ENCODE data around the gene FBXL7.

Gene FBXL7

DNA sequence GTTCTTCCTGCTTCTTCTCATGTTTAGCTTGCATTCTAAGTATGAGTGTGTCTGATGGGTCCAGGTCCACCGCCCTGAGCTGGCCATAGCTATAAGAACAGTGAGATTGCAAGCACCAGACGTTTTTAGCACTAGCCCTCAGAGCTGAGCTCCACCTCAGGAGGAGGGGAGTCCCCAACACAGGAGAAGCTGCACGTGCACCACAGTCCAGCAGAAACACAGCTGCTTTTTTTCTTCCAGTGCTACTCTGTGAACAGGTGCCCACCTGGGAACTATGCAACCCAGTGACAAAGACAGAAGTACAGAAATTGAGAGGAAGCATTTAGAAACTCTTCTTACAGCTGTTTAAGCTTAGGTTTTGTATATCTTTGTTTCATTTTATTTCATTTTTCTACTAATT, 380.2 kb downstream of the FBXL7 start:
- no peak for DNase-seq (ENCODE audit: low spot score)

DNA sequence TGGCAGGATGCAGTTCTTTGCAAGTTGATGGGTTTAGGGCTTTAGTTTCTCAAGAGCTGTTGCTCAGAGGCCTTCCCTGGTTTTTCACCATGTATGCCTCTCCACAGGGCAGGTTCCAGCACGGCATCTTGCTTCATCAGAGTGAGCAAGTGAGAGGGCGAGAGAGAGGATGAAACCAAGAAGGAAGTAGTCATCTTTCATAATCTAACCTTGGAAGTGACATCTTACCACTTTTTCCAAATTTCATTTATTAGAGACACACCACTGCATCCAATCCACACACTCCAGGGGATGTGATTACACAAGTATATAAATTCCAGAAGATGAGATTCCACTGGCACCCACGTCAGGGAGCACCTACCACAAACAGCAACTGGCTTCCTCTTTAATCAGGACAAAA, 385.2 kb downstream of the FBXL7 start:
- DNase-seq (ENCODE audit: low spot score): no peak

DNA sequence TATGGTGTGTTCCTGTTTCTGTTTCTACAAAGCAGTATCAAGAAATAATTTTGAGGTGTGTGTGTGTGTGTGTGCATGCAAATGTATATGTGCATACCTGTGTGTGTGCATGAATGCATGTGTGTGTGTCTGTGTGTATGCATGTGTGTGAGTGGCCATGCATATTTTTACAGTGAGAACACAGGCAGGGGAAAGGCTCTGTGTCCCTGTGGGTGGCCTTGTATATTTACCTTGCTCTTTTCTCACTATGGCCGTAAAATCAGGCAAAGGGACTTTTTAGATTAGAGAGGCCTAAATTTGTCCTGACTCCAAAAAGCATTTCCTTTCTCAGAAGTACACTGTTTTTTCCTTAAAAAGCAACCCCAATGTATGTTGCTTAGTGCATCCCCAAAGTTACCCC, 386.2 kb downstream of the FBXL7 start:
- no peak for DNase-seq (ENCODE audit: low spot score)

DNA sequence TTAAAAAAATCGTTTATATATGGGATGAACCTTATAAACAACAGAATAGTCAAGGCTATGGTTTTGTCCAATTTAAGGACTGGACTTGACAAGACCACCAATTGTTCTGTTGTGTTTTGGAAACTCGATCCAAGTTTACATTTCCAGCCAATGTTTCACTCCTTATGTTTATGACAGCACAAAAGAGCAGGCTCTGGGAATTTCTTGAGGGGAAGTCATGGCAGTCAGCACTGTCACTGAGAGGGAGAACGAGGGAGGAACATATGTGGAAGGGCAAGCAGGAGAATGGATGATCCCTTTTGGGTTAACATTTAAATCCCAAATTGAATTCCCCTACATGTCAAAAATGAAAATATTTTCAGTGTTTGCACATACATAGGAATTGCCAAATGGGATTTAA, 387.1 kb downstream of the FBXL7 start:
- DNase-seq (ENCODE audit: low spot score): no peak

DNA sequence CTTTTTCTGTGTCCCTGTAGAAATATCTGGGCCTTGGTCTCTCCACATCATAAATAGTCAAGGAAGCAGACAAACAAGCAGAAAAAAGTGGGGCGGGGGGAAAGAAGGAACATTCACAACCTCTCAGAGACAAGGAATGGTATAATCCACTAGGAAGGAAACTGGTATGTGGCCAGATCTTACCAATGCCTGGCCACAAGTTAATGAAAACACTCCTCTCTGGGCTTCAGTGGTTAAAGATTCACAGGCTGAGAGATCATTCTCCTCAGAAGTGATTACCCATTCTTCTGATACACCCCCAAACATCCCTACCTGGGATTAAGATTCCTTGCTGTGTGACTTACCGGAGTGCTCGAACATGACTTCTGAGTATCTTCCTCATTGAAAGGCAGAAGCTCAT, 389.0 kb downstream of the FBXL7 start:
- DNase-seq (ENCODE audit: low spot score): no peak

DNA sequence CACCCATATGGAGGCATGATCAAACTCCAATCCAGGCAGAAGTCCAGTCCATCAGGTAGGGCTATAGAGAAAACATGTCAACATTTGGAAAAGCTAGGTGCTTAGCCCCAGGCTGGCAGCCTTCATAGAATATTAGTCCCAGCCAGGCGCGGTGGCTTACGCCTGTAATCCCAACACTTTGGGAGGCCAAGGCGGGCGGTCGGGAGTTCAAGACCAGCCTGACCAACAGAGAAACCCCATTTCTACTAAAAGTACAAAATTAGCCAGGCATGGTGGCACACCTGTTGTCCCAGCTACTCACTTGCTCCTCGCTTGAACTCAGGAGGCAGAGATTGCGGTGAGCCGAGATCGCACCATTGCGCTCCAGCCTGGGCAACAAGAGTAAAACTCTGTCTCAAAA, 393.9 kb downstream of the FBXL7 start:
- no peak for DNase-seq (ENCODE audit: low spot score)

DNA sequence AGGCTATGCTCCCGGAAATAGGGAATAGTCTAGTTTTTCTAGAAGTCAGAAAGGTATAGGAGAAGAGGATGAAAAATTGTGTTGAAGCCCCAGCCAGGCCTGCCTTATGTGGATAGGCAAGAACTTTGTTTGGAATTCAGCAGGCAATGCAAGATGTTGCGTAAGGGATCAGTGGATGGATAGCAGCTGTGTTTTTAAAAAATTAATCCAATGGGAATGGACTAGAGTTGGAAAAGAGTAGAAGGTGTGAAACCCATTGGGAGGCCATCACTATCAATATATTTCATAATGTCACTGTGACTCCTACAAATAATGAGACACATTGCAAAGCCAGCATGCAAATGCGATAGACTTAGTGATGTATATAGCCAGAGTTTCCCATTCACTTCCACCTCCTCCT, 397.7 kb downstream of the FBXL7 start:
- no peak for DNase-seq (ENCODE audit: low spot score)

DNA sequence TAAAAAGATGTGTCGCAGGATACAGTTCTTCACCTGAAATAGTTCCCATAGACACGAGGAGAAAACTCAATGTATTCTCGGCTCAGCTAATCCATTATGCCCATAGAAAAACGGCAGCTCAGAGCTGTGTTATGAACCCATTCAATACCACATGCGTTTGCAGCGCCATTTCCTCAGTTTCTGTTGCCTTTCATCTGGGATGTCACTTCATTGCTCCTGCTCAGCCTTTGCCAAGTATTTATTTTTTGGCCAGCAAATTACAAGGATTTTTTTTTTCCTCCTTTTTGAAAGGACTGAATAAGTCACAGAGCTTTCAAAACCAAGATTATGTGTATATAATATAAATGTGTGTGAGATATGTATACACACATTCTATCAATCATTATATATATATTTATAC, 398.7 kb downstream of the FBXL7 start:
- DNase-seq (ENCODE audit: low spot score): no peak

DNA sequence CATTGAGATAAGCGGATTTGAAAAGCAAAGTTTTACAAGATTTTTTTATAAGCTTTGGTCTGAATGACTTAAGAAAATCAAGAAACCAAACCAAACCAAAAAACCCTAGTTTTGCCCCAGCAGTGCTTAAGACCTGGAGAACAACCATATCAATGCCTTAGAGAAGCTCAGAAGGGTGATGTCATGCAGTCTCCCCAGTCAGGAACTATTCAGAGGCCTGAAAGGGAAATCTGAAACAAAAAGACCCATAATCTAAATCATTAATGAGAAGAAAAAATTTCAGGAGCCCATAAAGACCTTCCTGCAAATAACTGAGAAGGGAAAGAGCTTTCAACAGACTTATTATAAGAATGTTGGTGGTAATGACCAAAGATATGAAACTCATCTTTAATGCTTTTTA, 399.5 kb downstream of the FBXL7 start:
- no peak for DNase-seq (ENCODE audit: low spot score)

DNA sequence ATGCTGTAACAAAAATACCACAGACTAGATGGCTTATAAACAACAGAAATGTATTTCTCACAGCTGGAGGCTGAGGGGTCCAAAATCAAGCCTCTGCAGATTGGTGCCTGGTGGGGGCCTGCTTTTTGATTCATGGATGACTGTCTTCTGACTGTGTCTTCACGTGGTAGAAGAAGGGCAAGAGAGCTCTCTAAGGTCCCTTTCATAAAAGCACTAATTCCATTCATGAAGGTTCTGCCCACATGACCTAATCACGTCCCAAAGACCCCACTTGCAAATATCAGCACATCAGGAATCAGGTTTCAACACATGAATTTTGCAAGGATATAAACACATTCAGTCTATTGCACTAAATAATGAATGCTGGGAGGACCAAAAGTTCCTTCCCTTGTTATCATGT, 401.2 kb downstream of the FBXL7 start:
- DNase-seq (ENCODE audit: low spot score): no peak

DNA sequence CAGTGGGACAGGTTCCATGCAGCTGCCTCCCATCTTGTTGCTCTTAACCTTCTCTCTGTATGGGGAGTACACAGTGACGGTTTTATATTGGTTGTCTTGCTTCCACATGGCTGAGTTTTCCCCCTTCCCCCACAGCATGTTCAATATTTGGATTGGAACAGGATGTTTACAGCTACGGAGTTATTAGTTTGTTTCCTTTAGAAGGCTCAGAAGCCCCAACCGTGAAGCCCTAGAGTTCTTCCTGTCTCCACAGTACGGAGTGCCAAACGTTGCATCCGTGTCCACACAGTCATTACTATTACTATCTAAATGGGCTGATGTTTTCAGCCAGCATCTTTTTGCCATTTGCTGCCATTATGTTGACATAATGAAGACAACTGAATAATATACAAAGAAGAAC, 402.1 kb downstream of the FBXL7 start:
- no peak for DNase-seq (ENCODE audit: low spot score)

DNA sequence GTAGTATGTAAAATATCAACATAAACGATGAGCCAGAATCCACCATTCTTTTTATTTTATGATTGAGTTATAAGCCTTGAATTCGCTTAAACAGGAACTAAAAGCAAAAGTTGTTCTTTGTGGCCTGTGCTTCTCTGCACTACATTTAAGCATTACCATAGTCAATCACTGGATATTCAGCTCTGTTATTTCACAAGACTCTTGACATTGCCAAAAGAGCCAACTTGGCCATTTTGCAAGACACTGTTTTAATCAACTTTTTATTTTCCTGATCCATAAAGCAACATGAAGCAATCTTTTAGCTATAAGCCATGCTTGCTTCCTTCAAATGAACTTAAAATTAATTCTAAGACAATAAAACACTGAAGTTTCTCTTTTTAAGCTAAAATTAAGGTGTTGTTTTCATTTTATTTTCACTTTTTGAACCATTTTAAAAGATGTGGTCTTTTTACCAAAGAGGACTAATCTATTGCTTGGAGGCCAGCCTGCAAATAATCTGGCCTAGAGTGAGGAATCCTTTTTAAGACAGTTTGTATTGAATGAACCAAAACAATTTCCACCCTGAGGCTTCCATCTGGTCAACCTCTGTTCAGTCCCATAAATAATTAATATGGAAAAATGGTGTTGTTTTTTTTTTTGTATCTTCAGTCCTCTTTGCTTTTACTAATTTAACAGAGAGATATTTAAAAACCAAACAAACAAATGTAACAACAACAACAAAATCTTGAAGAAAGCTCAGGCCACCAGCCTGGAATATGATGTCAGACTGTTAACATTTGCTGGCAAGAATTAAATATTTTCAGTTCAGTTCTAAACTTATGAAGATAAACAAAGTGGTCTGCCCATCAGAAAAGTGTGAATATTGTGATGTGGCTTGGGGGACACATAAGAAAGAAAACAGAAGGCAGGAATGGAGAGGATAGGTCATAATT, 405.2 kb downstream of the FBXL7 start:
- DNase-seq (ENCODE audit: low spot score): no peak

DNA sequence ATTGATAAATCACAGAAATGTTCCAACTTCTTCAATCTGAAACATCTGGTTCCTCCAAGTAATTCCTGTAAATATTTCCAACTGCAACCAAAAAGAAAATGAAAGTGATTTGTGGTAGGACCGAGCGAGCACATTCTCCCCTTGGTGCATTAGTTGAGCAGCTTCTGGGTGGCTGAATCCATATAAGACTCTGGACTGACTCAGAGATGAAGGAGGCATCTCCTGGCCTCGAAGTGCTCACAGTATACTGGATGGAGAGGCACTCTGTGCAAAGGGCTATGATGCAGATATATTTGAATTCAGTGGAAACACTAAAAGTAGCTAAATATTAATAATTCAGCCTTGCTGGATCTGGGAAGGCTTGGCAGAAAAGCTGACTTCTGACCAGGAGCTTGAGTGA, 414.7 kb downstream of the FBXL7 start:
- no peak for DNase-seq (ENCODE audit: low spot score)

DNA sequence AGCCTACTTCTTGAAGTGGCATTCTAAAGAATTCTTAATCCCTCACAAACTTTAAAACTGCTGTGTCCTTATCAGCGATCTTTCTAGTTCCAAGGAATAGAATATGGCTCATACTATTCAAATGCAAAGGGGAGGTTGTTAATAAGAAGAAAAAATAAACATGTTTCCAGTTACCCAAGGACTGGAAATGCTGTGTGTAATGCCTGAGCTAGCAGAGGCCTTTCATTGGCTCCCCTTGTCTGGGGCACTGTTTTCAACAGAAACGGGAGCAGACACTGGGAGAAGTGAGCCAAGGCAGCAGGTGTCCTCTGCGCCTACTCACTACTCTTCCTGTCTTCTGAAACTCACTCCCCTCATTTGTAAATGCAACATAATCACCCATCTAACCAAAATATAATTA, 426.6 kb downstream of the FBXL7 start:
- no peak for DNase-seq (ENCODE audit: low spot score)

DNA sequence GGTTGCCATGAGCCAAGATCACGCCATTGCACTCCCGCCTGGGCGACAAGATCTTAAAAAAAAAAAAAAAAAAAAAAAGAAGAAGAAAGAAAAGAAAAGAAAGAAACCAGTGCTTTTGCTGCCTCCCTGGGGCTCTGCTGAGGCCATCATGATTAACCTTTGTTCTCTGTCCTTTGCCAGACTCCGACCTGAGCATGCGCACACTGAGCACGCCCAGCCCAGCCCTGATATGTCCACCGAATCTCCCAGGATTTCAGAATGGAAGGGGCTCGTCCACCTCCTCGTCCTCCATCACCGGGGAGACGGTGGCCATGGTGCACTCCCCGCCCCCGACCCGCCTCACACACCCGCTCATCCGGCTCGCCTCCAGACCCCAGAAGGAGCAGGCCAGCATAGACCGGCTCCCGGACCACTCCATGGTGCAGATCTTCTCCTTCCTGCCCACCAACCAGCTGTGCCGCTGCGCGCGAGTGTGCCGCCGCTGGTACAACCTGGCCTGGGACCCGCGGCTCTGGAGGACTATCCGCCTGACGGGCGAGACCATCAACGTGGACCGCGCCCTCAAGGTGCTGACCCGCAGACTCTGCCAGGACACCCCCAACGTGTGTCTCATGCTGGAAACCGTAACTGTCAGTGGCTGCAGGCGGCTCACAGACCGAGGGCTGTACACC, 427.9 kb downstream of the FBXL7 start:
- no peak for DNase-seq (ENCODE audit: low spot score)

DNA sequence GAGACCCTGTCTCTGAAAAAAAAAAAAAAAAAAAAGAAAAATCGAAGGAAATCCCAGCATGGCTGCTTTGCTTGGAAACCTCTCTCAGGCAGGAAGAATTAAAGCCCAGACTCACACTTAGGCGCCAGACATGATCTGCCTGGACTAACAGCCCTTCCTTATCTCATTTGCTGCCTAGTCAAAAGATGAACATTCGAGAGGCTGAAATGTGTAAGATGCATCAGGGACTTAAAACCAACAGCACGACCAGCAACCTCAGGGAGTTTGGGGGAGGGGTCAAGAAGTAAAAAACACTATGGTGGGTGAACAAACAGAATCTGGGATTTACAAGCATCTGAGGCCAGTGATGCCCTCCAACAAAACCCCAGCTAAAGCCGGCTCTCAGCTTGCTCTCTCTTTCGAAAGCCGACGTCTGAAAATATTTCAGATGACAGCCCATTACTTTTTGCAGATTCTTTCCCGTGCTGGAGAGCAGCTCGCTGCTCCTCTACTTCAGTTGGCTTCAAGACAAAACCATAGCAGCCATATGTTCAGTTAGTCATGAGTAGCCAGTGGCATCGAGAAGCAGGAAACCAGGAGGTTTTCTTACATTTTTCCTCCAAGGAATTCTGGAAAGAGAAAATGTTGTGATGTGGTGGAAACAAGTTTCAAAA, 429.8 kb downstream of the FBXL7 start:
- peak; percentile 50 for DNase-seq (ENCODE audit: low spot score)

DNA sequence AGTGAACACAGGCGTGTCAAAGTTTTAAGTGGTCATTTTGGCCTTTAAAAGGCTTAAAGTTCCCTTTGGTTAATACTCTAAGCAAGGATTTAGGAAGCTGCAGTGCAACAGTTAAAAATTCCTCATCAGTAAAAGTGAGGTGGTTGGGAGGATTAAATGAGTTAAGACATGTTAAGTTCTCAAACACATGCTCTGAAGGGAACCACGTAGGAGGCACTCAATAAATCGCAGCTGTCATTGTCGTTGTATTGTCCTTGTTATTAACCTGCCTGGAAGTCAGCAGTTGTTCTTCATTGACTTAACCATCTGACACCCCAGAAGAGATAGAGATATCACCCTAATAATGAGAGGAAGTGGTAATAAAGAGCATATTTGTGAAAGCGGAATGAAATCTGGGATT, 432.1 kb downstream of the FBXL7 start:
- no peak for DNase-seq (ENCODE audit: low spot score)

DNA sequence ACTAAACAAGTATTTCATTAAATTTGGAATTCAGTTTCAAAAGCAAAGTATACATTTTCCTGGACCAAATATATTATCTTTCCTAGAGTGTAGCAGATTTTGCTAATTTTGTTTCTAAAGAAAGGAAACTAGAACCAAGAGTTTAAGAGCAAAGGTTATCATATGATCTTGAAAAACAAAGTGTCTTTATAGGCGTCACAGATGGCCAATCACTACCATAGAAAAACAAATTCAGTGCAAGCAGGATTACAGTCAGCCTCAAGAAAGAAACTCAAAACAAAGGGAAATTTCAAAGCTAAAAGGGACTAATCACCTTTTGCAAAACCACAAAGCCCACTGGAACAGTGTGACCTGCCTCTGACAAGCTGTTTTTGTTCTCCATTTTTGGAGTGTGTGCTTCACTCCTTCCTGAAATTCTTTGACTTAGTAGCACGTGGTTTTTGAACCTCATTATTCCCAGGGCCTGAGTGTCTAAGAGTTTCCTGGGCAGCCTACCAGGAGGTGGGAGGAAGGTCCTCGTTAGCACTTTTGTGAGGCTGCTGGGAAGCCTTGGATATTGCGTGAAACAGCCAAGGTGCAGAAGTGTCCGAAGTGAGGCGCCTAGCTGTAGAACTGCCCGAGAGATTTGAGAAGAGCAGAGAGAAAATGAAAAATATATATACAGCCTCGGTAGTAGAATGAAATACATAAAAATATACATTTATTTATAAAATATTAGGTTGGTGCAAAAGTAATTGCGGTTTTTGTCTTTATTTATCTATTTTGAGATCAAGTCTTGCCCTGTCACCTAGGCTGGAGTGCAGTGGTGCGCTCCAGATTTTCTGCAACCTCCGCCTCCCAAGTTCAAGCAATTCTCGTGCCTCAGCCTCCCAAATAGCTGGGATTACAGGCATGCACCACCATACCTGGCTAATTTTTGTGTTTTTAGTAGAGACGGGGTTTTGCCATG, 433.6 kb downstream of the FBXL7 start:
- peak; percentile 18 for DNase-seq (ENCODE audit: low spot score)

DNA sequence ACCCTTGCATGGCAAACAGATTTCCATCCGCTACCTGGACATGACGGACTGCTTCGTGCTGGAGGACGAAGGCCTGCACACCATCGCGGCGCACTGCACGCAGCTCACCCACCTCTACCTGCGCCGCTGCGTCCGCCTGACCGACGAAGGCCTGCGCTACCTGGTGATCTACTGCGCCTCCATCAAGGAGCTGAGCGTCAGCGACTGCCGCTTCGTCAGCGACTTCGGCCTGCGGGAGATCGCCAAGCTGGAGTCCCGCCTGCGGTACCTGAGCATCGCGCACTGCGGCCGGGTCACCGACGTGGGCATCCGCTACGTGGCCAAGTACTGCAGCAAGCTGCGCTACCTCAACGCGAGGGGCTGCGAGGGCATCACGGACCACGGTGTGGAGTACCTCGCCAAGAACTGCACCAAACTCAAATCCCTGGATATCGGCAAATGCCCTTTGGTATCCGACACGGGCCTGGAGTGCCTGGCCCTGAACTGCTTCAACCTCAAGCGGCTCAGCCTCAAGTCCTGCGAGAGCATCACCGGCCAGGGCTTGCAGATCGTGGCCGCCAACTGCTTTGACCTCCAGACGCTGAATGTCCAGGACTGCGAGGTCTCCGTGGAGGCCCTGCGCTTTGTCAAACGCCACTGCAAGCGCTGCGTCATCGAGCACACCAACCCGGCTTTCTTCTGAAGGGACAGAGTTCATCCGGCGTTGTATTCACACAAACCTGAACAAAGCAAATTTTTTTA, 436.7 kb downstream of the FBXL7 start:
- DNase-seq (ENCODE audit: low spot score): no peak

DNA sequence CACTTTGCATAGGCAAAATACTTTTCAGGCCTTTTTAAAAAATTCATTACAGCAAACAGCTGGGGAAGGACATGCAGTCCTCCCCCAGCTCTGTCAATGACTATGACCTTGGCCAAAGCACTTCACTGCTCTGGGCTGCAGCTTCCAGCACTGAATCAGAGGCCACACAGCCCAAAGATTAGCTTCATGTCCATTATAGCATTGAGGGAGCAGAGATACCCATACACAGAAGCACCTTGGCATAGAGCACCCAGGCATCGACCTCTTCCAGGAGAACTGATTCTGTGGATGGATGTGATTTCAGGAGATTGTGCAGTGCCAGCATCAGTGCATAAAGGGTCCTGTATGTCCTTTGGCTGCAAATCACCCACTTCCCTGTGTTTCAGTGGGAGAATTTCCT, 437.7 kb downstream of the FBXL7 start:
- no peak for DNase-seq (ENCODE audit: low spot score)

DNA sequence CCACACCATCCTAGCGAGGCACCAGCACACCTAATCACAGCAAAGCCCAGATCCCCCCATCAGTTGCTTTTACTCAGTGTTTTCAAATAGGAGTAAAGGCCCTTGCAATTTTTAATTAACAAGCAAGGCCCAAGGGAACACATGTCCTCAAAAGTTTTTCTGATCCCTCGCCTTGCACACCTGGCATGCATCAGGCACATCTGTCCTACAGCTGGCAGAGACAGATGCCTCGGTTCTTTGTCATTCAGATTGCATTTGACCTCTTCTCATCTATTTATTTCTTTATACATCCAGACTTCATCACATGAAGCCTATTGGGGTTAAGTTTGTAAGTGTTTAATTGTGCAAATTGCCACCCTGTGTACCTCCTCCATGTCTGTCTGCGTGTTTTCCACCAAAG, 438.2 kb downstream of the FBXL7 start:
- DNase-seq (ENCODE audit: low spot score): no peak

All from SK-N-DZ (cell line).